Type B pancreatic cell (in vitro differentiated cells): ENCODE measurements around the gene ZNF578. TPM values are rescaled to one million over a fixed set of nuclear protein-coding genes. Genes with fewer than 3 reads are reported as not detected.
A peak's percentile ranks its signal among the peaks of the same experiment; 100 is the strongest.
"Not testable (repeated sequence)": the region's sequence is repeated elsewhere in the genome, so short reads cannot be mapped to it uniquely, and the experiment has no call there.

ENCODE experiments used
- DNase-seq: peaks from one replicate; pipeline ENCODE4 v3.0.0; 2021; ENCODE audit warnings: mixed read lengths; ENCODE audit not compliant: unreplicated experiment; ENCODE audit errors: extremely low spot score
- H3K27ac Mint-ChIP-seq: 2 replicates; pipeline ENCODE4 v1.8.0; 2021; ENCODE audit warnings: mild to moderate bottlenecking, mixed read lengths
- H3K27me3 Mint-ChIP-seq: 2 replicates; pipeline ENCODE4 v1.8.0; 2021; ENCODE audit warnings: mixed read lengths
- H3K36me3 Mint-ChIP-seq: 2 replicates; pipeline ENCODE4 v1.8.0; 2021; ENCODE audit warnings: mixed read lengths
- H3K4me1 Mint-ChIP-seq: one replicate; pipeline ENCODE4 v1.8.0; 2021; ENCODE audit warnings: mixed read lengths; ENCODE audit not compliant: unreplicated experiment
- H3K4me3 Mint-ChIP-seq: 2 replicates; pipeline ENCODE4 v1.8.0; 2021; ENCODE audit warnings: mild to moderate bottlenecking, mixed read lengths
- H3K9me3 Mint-ChIP-seq: 2 replicates; pipeline ENCODE4 v1.8.0; 2021; ENCODE audit warnings: mixed read lengths
- CTCF ChIP-seq: fragments of 200-600 bp; sonication (generic); conservative IDR thresholded peaks from 2 replicates; pipeline ENCODE4 v1.5.0; 2021; ENCODE audit warnings: antibody characterized with exemption, mild to moderate bottlenecking
- total RNA-seq: library from RNA; stranded (reverse); gene quantifications from 2 replicates; pipeline ENCODE4 v1.2.1, GENCODE V29; 2021; ENCODE audit warnings: low replicate concordance

ZNF578 gene
- total RNA-seq, 1 donor from 2014 or later: 0.72 TPM

- no peak for TF ChIP-seq CTCF
- peaks cover 4% of the 10 kb centered on the region for H3K9me3 Mint-ChIP-seq
Observed at GRCh38 chr19:52444506-52444905, 8.8 kb upstream of the ZNF578 start.

GRCh38 chr19:52451241-52451640, 2.1 kb upstream of the ZNF578 start:
- H3K4me1 Mint-ChIP-seq: no peaks in the 10 kb centered on the region
- H3K4me3 Mint-ChIP-seq: no peak overlapping the region
- no peaks in the 10 kb centered on the region for H3K27me3 Mint-ChIP-seq
- no peak for TF ChIP-seq CTCF
- H3K36me3 Mint-ChIP-seq: no peaks in the 10 kb centered on the region
- peaks cover 15% of the 10 kb centered on the region for H3K9me3 Mint-ChIP-seq
- DNase-seq: no peak
- H3K27ac Mint-ChIP-seq: no peak overlapping the region

More at GRCh38 chr19:52444506-52444905, 8.8 kb upstream of the ZNF578 start:
- DNase-seq: no peak
- Mint-ChIP-seq H3K27me3 (no peaks in the 10 kb centered on the region), H3K36me3 (no peaks in the 10 kb centered on the region), H3K27ac (no peak overlapping the region), H3K4me3 (no peak overlapping the region), H3K4me1 (no peaks in the 10 kb centered on the region)

- TF ChIP-seq CTCF: peak; percentile 64
- Mint-ChIP-seq H3K4me1 (no peaks in the 10 kb centered on the region), H3K27me3 (no peaks in the 10 kb centered on the region), H3K9me3 (peaks cover 18% of the 10 kb centered on the region), H3K4me3 (no peak overlapping the region), H3K36me3 (peaks cover 4% of the 10 kb centered on the region), H3K27ac (no peak overlapping the region)
- DNase-seq: no peak
Observed at GRCh38 chr19:52464798-52465470, 11.6 kb downstream of the ZNF578 start.

DNA sequence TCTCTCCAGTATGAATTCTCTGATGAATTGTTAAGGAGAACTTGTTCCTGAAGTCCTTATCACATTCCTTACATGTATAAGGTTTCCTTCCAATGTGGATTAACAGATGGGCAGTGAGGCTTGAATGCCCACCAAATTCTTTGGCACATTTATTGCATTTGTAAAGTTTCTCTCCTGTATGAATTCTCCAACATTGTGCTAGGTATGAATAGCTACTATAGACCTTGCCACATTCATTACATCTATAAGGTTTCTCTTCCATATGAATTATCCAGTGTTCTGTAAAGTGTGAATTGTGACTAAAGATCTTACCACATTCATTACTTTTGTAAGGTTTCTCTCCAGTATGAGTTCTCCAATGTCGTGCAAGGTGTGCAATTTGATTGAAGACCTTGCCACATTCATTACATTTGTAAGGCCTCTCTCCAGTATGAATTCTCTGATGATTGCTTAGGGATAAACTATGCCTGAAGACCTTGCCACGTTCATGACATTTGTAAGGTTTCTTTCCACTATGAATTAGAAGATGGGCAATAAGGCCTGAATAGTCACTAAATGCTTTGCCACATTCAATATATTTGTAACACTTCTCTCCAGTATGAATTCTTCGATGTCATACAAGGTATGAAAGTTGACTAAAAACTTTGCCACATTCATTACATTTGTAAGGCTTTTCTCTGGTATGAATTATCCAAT, 20.4 kb downstream of the ZNF578 start:
- Mint-ChIP-seq H3K27me3 (no peaks in the 10 kb centered on the region), H3K9me3 (peaks cover 32% of the 10 kb centered on the region), H3K36me3 (peaks cover 10% of the 10 kb centered on the region), H3K27ac (no peak overlapping the region), H3K4me3 (no peak overlapping the region), H3K4me1 (no peaks in the 10 kb centered on the region)
- DNase-seq: no peak
- TF ChIP-seq CTCF: no peak

DNA sequence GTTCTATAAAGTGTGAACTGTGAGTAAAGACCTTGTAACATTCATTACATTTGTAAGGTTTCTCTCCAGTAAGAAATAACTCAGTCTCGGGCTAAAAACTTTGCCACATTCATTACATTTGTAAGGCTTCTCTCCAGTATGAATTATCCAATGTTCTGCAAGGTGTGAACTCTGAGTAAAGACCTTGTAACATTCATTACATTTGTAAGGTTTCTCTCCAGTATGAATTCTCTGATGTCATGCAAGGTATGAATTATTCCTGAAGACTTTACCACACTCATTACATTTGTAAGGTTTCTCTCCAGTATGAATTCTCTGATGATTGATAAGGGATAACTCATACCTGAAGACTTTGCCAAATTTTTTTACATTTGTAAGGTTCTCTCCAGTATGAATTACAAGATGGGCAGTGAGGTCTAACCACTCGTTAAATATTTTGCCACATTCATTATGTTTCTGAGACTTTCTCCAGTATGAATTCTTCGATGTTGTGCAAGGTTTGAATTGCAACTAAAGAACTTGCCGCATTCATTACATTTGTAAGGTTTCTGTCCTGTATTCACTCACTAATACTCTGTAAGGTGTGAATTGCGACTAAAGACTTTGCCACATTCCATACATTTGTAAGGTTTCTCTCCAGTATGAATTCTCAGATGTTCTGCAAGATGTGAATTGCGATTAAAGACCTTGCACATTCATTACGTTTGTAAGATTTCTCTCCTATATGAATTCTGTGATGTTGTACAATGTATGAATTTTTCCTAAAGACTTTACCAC, 21.2 kb downstream of the ZNF578 start:
- no peak for TF ChIP-seq CTCF
- Mint-ChIP-seq H3K36me3 (peaks cover 10% of the 10 kb centered on the region), H3K9me3 (peaks cover 32% of the 10 kb centered on the region), H3K27ac (no peak overlapping the region), H3K27me3 (no peaks in the 10 kb centered on the region), H3K4me1 (no peaks in the 10 kb centered on the region), H3K4me3 (no peak overlapping the region)
- no peak for DNase-seq

GRCh38 chr19:52484111-52484743, 30.9 kb downstream of the ZNF578 start:
- H3K9me3 Mint-ChIP-seq, H3K4me1 Mint-ChIP-seq, DNase-seq, H3K27ac Mint-ChIP-seq, H3K4me3 Mint-ChIP-seq, H3K36me3 Mint-ChIP-seq: not testable (repeated sequence)
- H3K27me3 Mint-ChIP-seq: peaks cover 21% of the 10 kb centered on the region

DNA sequence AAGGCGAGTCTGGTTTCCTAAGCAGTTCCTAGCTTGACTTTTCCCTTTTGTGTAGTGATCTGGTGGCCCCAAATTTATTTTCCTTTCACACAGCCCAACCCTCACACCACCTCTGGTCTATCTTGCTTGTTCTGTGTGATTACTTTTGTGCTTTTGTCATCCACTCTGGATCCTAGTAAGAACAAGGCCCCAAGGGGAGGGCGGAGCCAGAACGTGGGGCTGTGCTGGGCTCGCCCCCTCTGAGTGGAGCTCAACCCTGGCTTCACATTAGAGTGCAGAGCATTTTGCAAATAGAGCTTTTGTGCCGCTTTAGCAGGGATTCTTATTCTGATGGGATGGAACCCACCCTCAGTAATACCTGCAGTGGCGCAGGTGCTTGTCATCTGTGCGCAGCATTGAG, 31.7 kb downstream of the ZNF578 start:
- not testable (repeated sequence) for H3K4me1 Mint-ChIP-seq, H3K4me3 Mint-ChIP-seq, H3K27ac Mint-ChIP-seq, DNase-seq, H3K9me3 Mint-ChIP-seq, H3K36me3 Mint-ChIP-seq
- H3K27me3 Mint-ChIP-seq: peaks cover 21% of the 10 kb centered on the region

- not testable (repeated sequence) for H3K4me1 Mint-ChIP-seq, H3K27ac Mint-ChIP-seq, H3K4me3 Mint-ChIP-seq, H3K9me3 Mint-ChIP-seq, DNase-seq, H3K36me3 Mint-ChIP-seq
- H3K27me3 Mint-ChIP-seq: peaks cover 21% of the 10 kb centered on the region
Observed at GRCh38 chr19:52485561-52486240, 32.3 kb downstream of the ZNF578 start.
